SU-DHL-6 (cell line): ENCODE measurements around the gene AHSP.

Source experiments
- CTCF ChIP-seq: fragments of 200-600 bp; sonication (generic); IDR thresholded peaks from one replicate; pipeline ENCODE4 v1.5.1; 2017; ENCODE audit warnings: antibody characterized with exemption, mild to moderate bottlenecking, low read length, moderate library complexity; ENCODE audit not compliant: insufficient read depth, poor library complexity, severe bottlenecking
- EZH2phosphoT487 ChIP-seq: fragments of 200-600 bp; sonication (generic), shearing (Covaris generic); conservative IDR thresholded peaks from 2 replicates; pipeline ENCODE4 v1.6.1; 2018; ENCODE audit warnings: mild to moderate bottlenecking, antibody characterized with exemption, low read length, moderate library complexity, mixed read lengths

- TF ChIP-seq CTCF (no peak), EZH2phosphoT487 (no peak)
Measured at GRCh38 chr16:31529108-31529936, 1.6 kb downstream of the AHSP start.
